ENCODE measurements around the gene PRDX6. TPM values are rescaled to one million over a fixed set of nuclear protein-coding genes. Genes with fewer than 3 reads are reported as not detected.

PRDX6 gene
- total RNA-seq = 112 and 114 TPM in 2 replicates

- intact Hi-C loops (cut with micrococcal nuclease) = loop anchor here (1.0 to 10.0 kb wide), 11 partner anchors 238 to 1990 kb away; partner anchors contain the start of genes CACYBP, DNM3, METTL13 and MRPS14
Measured at GRCh38 chr1:173477286-173478093, at the start of gene PRDX6. PRDX6 (plus strand) TSS chr1:173477335; CDS start chr1:173477398, 63 bp downstream.

GRCh38 chr1:173429471-173430402 is 47.4 kb upstream of the PRDX6 start:
- intact Hi-C loops (cut with micrococcal nuclease) = loop anchor here (1.0 to 10.0 kb wide), 7 partner anchors 123 to 896 kb away; partner anchors contain the start of genes RABGAP1L, RC3H1 and SUCO

GRCh38 chr1:173430677-173431303 is 46.3 kb upstream of the PRDX6 start:
- intact Hi-C loops (cut with micrococcal nuclease) = loop anchor here (1.0 to 5.0 kb wide), 10 partner anchors 10 to 787 kb away; partner anchors contain the start of genes CENPL, DARS2, KLHL20 and RC3H1

GRCh38 chr1:173431304-173432045 is 45.7 kb upstream of the PRDX6 start:
- intact Hi-C loops (cut with micrococcal nuclease) = loop anchor here (1.0 to 5.0 kb wide), 10 partner anchors 11 to 786 kb away; partner anchors contain the start of genes CENPL, DARS2, KLHL20 and RC3H1

- intact Hi-C loops (cut with micrococcal nuclease) = loop anchor here (5.0 kb wide), 2 partner anchors 120 to 640 kb away; no protein-coding TSS in a partner anchor
Measured at GRCh38 chr1:173432331-173432730, 44.8 kb upstream of the PRDX6 start.

GRCh38 chr1:173433751-173434326 is 43.3 kb upstream of the PRDX6 start:
- intact Hi-C loops (cut with micrococcal nuclease) = loop anchor here (5.0 kb wide), 2 partner anchors 118 to 638 kb away; no protein-coding TSS in a partner anchor

- intact Hi-C loops (cut with micrococcal nuclease) = no loop called here
Measured at GRCh38 chr1:173436841-173437428, 40.2 kb upstream of the PRDX6 start.

GRCh38 chr1:173438675-173439074 is 38.5 kb upstream of the PRDX6 start:
- intact Hi-C loops (cut with micrococcal nuclease) = no loop called here

- intact Hi-C loops (cut with micrococcal nuclease) = no loop called here
Measured at GRCh38 chr1:173440430-173440829, 36.7 kb upstream of the PRDX6 start.

- intact Hi-C loops (cut with micrococcal nuclease) = loop anchor here (1.0 kb wide), 1 partner anchor 32 kb away; no protein-coding TSS in a partner anchor
Measured at GRCh38 chr1:173444757-173445156, 32.4 kb upstream of the PRDX6 start.

- intact Hi-C loops (cut with micrococcal nuclease) = no loop called here
Measured at GRCh38 chr1:173445164-173445563, 32.0 kb upstream of the PRDX6 start.

GRCh38 chr1:173445656-173446055 is 31.5 kb upstream of the PRDX6 start:
- intact Hi-C loops (cut with micrococcal nuclease) = no loop called here

GRCh38 chr1:173447224-173447623 is 29.9 kb upstream of the PRDX6 start:
- intact Hi-C loops (cut with micrococcal nuclease) = no loop called here

- intact Hi-C loops (cut with micrococcal nuclease) = no loop called here
Measured at GRCh38 chr1:173448945-173449344, 28.2 kb upstream of the PRDX6 start.

- intact Hi-C loops (cut with micrococcal nuclease) = no loop called here
Measured at GRCh38 chr1:173451981-173452380, 25.2 kb upstream of the PRDX6 start.

- intact Hi-C loops (cut with micrococcal nuclease) = no loop called here
Measured at GRCh38 chr1:173453982-173454381, 23.2 kb upstream of the PRDX6 start.

GRCh38 chr1:173454966-173455524 is 22.1 kb upstream of the PRDX6 start:
- intact Hi-C loops (cut with micrococcal nuclease) = loop anchor here (1.0 kb wide), 1 partner anchor 21 kb away; no protein-coding TSS in a partner anchor

GRCh38 chr1:173459885-173460284 is 17.2 kb upstream of the PRDX6 start:
- intact Hi-C loops (cut with micrococcal nuclease) = no loop called here

GRCh38 chr1:173462666-173463065 is 14.5 kb upstream of the PRDX6 start:
- intact Hi-C loops (cut with micrococcal nuclease) = loop anchor here (1.0 kb wide), 1 partner anchor 9 kb away; no protein-coding TSS in a partner anchor
